Measurements from ENCODE around the gene TRIM16.
"Not testable (repeated sequence)": the region's sequence is repeated elsewhere in the genome, so short reads cannot be mapped to it uniquely, and the experiment has no call there.

TRIM16 gene

DNA sequence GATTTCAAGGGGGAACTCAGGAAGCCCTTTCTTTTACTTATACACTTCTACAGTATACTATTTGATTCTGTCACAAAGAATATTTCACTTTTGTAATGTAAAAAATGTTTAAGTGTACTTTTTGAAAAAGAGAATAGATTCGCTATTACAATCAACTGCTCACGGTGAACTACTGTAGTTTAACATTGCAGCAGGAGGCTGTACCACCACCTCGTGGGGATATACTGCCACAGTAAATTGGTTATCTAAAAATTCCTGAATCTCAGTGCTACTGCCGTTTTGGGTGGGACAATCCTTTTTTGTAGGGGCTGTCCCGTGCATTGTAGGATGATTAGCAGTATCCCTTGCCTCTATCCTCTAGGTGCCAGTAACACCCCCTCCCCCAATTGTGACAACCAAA lies 14.6 kb downstream of the TRIM16 start:
- not testable (repeated sequence) for H3K79me2 ChIP-seq (ENCODE audit: insufficient read depth, low read length); H3K27ac ChIP-seq (ENCODE audit: low read depth, low read length, poor library complexity, severe bottlenecking); H2AFZ ChIP-seq (ENCODE audit: low read length); H3K9me2 ChIP-seq (ENCODE audit: low read depth, low read length); H3K9me3 ChIP-seq (ENCODE audit: low read length); H3K4me3 ChIP-seq (ENCODE audit: low read depth, low read length, poor library complexity, severe bottlenecking); H3F3A ChIP-seq (ENCODE audit: insufficient read depth, low read length); H3K9ac ChIP-seq (ENCODE audit: low read length); H3K4me2 ChIP-seq (ENCODE audit: low read length); H3K4me1 ChIP-seq (ENCODE audit: insufficient read depth, low read length, severe bottlenecking); H4K20me1 ChIP-seq (ENCODE audit: insufficient read depth, low read length); H3K27me3 ChIP-seq (ENCODE audit: insufficient read depth, low read length)
- peaks cover 11% of the 10 kb centered on the region; the same call in 1 of the 2 replicates for H3K36me3 ChIP-seq (ENCODE audit: insufficient read depth, low read length)

- Histone ChIP-seq H3K9me3 (ENCODE audit: low read length) (no peaks in the 10 kb centered on the region), H3K36me3 (ENCODE audit: insufficient read depth, low read length) (peaks cover 23% of the 10 kb centered on the region; the same call in 1 of the 2 replicates), H3K27ac (ENCODE audit: low read depth, low read length, poor library complexity, severe bottlenecking) (no peak overlapping the region), H3F3A (ENCODE audit: insufficient read depth, low read length) (no peaks in the 10 kb centered on the region), H2AFZ (ENCODE audit: low read length) (no peak overlapping the region), H3K4me2 (ENCODE audit: low read length) (no peak overlapping the region), H3K9ac (ENCODE audit: low read length) (no peak overlapping the region), H4K20me1 (ENCODE audit: insufficient read depth, low read length) (no peaks in the 10 kb centered on the region), H3K79me2 (ENCODE audit: insufficient read depth, low read length) (no peaks in the 10 kb centered on the region), H3K27me3 (ENCODE audit: insufficient read depth, low read length) (no peaks in the 10 kb centered on the region), H3K4me1 (ENCODE audit: insufficient read depth, low read length, severe bottlenecking) (no peaks in the 10 kb centered on the region), H3K4me3 (ENCODE audit: low read depth, low read length, poor library complexity, severe bottlenecking) (no peak overlapping the region), H3K9me2 (ENCODE audit: low read depth, low read length) (no peaks in the 10 kb centered on the region)
- TF ChIP-seq EZH2 (IDR thresholded peaks at IDR 0.05; ENCODE audit: borderline replicate concordance, low read length) (no peak), CTCF (IDR thresholded peaks at IDR 0.05; ENCODE audit: low read length) (no peak)
These were observed 20.4 kb downstream of the TRIM16 start for GRCh38 chr17:15663691-15664090.

DNA sequence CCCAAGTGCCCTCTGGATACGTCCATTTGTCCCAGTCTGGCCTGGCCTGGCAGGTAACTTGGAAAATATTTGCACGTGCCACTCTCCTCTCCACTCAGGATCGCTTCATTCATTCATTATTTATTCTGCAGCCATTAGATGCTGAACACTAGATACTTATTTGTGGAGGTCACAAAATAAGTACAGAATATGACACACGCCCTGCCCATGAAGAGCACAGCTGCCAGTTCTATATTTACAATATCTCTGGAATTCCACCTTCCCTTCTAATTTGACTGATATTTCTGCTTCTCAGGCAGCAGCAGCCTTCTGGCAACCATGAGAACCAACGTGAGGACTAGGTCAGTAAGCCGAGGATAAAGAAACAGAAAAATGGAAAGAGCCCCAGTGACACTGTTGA lies 20.9 kb downstream of the TRIM16 start:
- Histone ChIP-seq H3K4me3 (ENCODE audit: low read depth, low read length, poor library complexity, severe bottlenecking) (no peak overlapping the region), H3F3A (ENCODE audit: insufficient read depth, low read length) (no peaks in the 10 kb centered on the region), H3K27ac (ENCODE audit: low read depth, low read length, poor library complexity, severe bottlenecking) (no peak overlapping the region), H3K36me3 (ENCODE audit: insufficient read depth, low read length) (peaks cover 24% of the 10 kb centered on the region; the same call in 1 of the 2 replicates), H3K9ac (ENCODE audit: low read length) (no peak overlapping the region), H2AFZ (ENCODE audit: low read length) (no peak overlapping the region), H3K9me2 (ENCODE audit: low read depth, low read length) (no peaks in the 10 kb centered on the region), H3K79me2 (ENCODE audit: insufficient read depth, low read length) (no peaks in the 10 kb centered on the region), H3K27me3 (ENCODE audit: insufficient read depth, low read length) (no peaks in the 10 kb centered on the region), H3K4me2 (ENCODE audit: low read length) (no peak overlapping the region), H3K9me3 (ENCODE audit: low read length) (no peaks in the 10 kb centered on the region), H3K4me1 (ENCODE audit: insufficient read depth, low read length, severe bottlenecking) (no peaks in the 10 kb centered on the region), H4K20me1 (ENCODE audit: insufficient read depth, low read length) (no peaks in the 10 kb centered on the region)
- no peak for TF ChIP-seq CTCF (IDR thresholded peaks at IDR 0.05; ENCODE audit: low read length)
- TF ChIP-seq EZH2 (IDR thresholded peaks at IDR 0.05; ENCODE audit: borderline replicate concordance, low read length) = no peak

DNA sequence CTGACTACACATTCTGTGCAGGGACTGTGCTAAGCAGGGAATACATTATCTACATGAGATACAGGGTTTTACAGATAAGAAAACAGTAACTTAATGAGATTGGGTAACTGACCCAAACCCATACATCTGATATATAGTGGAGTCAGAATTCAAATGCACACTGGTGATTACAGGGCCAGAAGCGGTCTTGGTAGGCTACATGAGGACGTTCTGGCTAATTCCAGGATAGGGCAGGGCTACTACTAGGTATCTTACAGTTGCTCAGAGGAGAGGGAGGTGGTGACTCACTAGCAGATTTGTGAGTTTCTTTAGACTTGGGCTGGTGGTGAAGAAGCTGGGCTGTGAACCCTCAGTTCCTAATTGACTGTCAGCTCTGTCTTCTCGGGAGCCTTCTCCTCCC lies 21.4 kb downstream of the TRIM16 start:
- Histone ChIP-seq H3K27me3 (ENCODE audit: insufficient read depth, low read length) (no peaks in the 10 kb centered on the region), H3K4me3 (ENCODE audit: low read depth, low read length, poor library complexity, severe bottlenecking) (no peak overlapping the region), H3K9me2 (ENCODE audit: low read depth, low read length) (no peaks in the 10 kb centered on the region), H3K9ac (ENCODE audit: low read length) (no peak overlapping the region), H3K27ac (ENCODE audit: low read depth, low read length, poor library complexity, severe bottlenecking) (no peak overlapping the region), H3K4me1 (ENCODE audit: insufficient read depth, low read length, severe bottlenecking) (no peaks in the 10 kb centered on the region), H3K79me2 (ENCODE audit: insufficient read depth, low read length) (no peaks in the 10 kb centered on the region), H3K36me3 (ENCODE audit: insufficient read depth, low read length) (peaks cover 19% of the 10 kb centered on the region; the same call in 1 of the 2 replicates), H3F3A (ENCODE audit: insufficient read depth, low read length) (no peaks in the 10 kb centered on the region), H3K9me3 (ENCODE audit: low read length) (no peaks in the 10 kb centered on the region), H4K20me1 (ENCODE audit: insufficient read depth, low read length) (no peaks in the 10 kb centered on the region), H2AFZ (ENCODE audit: low read length) (no peak overlapping the region), H3K4me2 (ENCODE audit: low read length) (no peak overlapping the region)
- no peak for TF ChIP-seq EZH2 (IDR thresholded peaks at IDR 0.05; ENCODE audit: borderline replicate concordance, low read length)
- no peak for TF ChIP-seq CTCF (IDR thresholded peaks at IDR 0.05; ENCODE audit: low read length)

Data from OCI-LY1 (cell line).